Measurements from ENCODE around the gene PAX6.

- TF ChIP-seq CTCF (CRISPR knock-in tag; IDR thresholded peaks at IDR 0.05) (no peak), IRF9 (CRISPR knock-in tag; IDR thresholded peaks at IDR 0.05; ENCODE audit: borderline replicate concordance) (no peak), ZMYM3 (CRISPR knock-in tag; IDR thresholded peaks at IDR 0.05) (no peak)
These were observed 1.0 kb downstream of the PAX6 start for GRCh38 chr11:31809857-31810778.
